SH-SY5Y (cell line): ENCODE data around the gene MAN1B1.

Source experiments
- GATA2 ChIP-seq: IDR thresholded peaks from 2 replicates; pipeline ENCODE4 v1.6.1; 2011; ENCODE audit warnings: mild to moderate bottlenecking, low read depth, low read length
- GATA3 ChIP-seq: IDR thresholded peaks from 2 replicates; pipeline ENCODE4 v1.6.1; 2011; ENCODE audit warnings: low read depth, mild to moderate bottlenecking, low read length, moderate library complexity

- TF ChIP-seq GATA3 (no peak), GATA2 (no peak)
These were observed 21.3 kb upstream of the MAN1B1 start for GRCh38 chr9:137065336-137065967.
